HepG2 (cell line): ENCODE measurements around the gene MAGI1. TPM values are rescaled to one million over a fixed set of nuclear protein-coding genes. Genes with fewer than 3 reads are reported as not detected.

Experiments
- ARID5B ChIP-seq: IDR thresholded peaks from 2 replicates; pipeline ENCODE4 v1.4.0; 2020; ENCODE audit warnings: mild to moderate bottlenecking, missing genetic modification reagents
- ATRX ChIP-seq: sonication (generic); formaldehyde crosslinking; IDR thresholded peaks from 2 replicates; pipeline ENCODE4 v1.4.0; 2020; ENCODE audit warnings: missing genetic modification reagents, borderline replicate concordance
- FOXA1 ChIP-seq, 2 experiments: fragments of 450-650 bp in 1 of 2; sonication (generic) in 1 of 2; formaldehyde crosslinking in 1 of 2; IDR thresholded peaks; 2 replicates each; pipeline versions ENCODE4 v1.4.0 to v1.6.1; 2016 to 2020; ENCODE audit warnings: missing genetic modification reagents in 1 of 2
- FOXP1 ChIP-seq, 2 experiments: fragments of 450-650 bp in 1 of 2; IDR thresholded peaks; 2 replicates each; pipeline ENCODE4 v1.6.1; 2017 to 2018; ENCODE audit warnings: antibody characterized with exemption in 1 of 2
- HNRNPLL ChIP-seq: fragments of 200-400 bp; formaldehyde crosslinking; IDR thresholded peaks from 2 replicates; pipeline ENCODE4 v1.6.1; 2017; ENCODE audit warnings: mild to moderate bottlenecking, low read depth, low read length; ENCODE audit not compliant: poor library complexity, severe bottlenecking
- MAFK ChIP-seq, 2 experiments: IDR thresholded peaks in 1 of 2; conservative IDR thresholded peaks in 1 of 2; 2 replicates each; pipeline ENCODE4 v1.6.1; 2011; ENCODE audit warnings: improper control_type of control experiment in 2 of 2, low read length in 2 of 2
- MIXL1 ChIP-seq: IDR thresholded peaks from 2 replicates; pipeline ENCODE4 v1.6.1; 2016
- NR1H2 ChIP-seq: sonication (generic); formaldehyde crosslinking; IDR thresholded peaks from 2 replicates; pipeline ENCODE4 v1.8.1; 2022; ENCODE audit warnings: low read depth, missing genetic modification reagents, borderline replicate concordance
- RXRA ChIP-seq: sonication (generic); formaldehyde crosslinking; IDR thresholded peaks from 2 replicates; pipeline ENCODE4 v1.5.1; 2020; ENCODE audit warnings: missing genetic modification reagents
- SOX13 ChIP-seq, 3 experiments: fragments of 450-650 bp in 1 of 3; sonication (generic) in 1 of 3; formaldehyde crosslinking in 1 of 3; IDR thresholded peaks in 2 of 3; conservative IDR thresholded peaks in 1 of 3; 2 replicates each; pipeline versions ENCODE4 v1.5.0 to v1.6.1; 2016 to 2020; ENCODE audit warnings: antibody characterized with exemption in 1 of 3, mild to moderate bottlenecking in 1 of 3, missing compliant biosample characterization in 1 of 3, missing genetic modification reagents in 1 of 3, moderate library complexity in 1 of 3
- SOX6 ChIP-seq, 2 experiments: fragments of 450-650 bp in 1 of 2; sonication (generic) in 1 of 2; formaldehyde crosslinking in 1 of 2; IDR thresholded peaks; 2 replicates each; pipeline versions ENCODE4 v1.4.0 to v1.6.1; 2017 to 2020; ENCODE audit warnings: antibody characterized with exemption in 1 of 2, mild to moderate bottlenecking in 1 of 2, missing genetic modification reagents in 1 of 2
- TCF7 ChIP-seq: sonication (generic); IDR thresholded peaks from 2 replicates; pipeline ENCODE4 v1.6.1; 2016; ENCODE audit warnings: antibody characterized with exemption, low read depth
- ZNF235 ChIP-seq: sonication (generic); formaldehyde crosslinking; IDR thresholded peaks from 2 replicates; pipeline ENCODE4 v1.8.1; 2023; ENCODE audit warnings: mild to moderate bottlenecking, missing genetic modification reagents, borderline replicate concordance
- ZNF768 ChIP-seq: sonication (generic); formaldehyde crosslinking; IDR thresholded peaks from 2 replicates; pipeline ENCODE4 v1.4.0; 2020; ENCODE audit warnings: missing genetic modification reagents
- ZSCAN12 ChIP-seq: sonication (generic); formaldehyde crosslinking; IDR thresholded peaks from 2 replicates; pipeline ENCODE4 v1.9.0; 2021; ENCODE audit warnings: mild to moderate bottlenecking, missing genetic modification reagents
- polyA plus RNA-seq, 8 experiments: library from polyadenylated mRNA; depleted of rRNA in 3 of 8; stranded (reverse) in 7 of 8; unstranded in 1 of 8; fragments of >200 nt; fragmentation: Illumina TruSeq in 4 of 8; extraction: Trizol in 4 of 8; gene quantifications; 2 replicates each; pipeline versions ENCODE4 v1.2.1 to v1.2.3, GENCODE V29; 2011 to 2016; ENCODE audit warnings: low read depth in 4 of 8, missing spikeins in 1 of 8, mixed read lengths in 1 of 8; ENCODE audit not compliant: insufficient read depth in 1 of 8
- total RNA-seq, 5 experiments: library from RNA; depleted of rRNA; stranded (reverse); fragments of >200 nt; fragmentation: Illumina TruSeq; extraction: Trizol; gene quantifications; 2 replicates each; pipeline ENCODE4 v1.2.3, GENCODE V29; 2016; ENCODE audit warnings: low read depth in 1 of 5

The MAGI1 gene
- total and polyA plus RNA-seq, 2 of the 13 experiments (the other 11 are each of a cell fraction or from before 2014, with no cell fraction given): 22.2 to 26.0 TPM

GRCh38 chr3:65676580-65676979 is 362.1 kb downstream of the MAGI1 start (continued):
- TF ChIP-seq ARID5B (CRISPR knock-in tag): peak; percentile 64; the same call in 1 of the 2 replicates
- TF ChIP-seq ATRX: no peak
- TF ChIP-seq FOXP1 (IDR thresholded peaks at IDR 0.05): no peak
- peak; percentile 42; the same call in 1 of the 2 replicates for TF ChIP-seq FOXP1 (CRISPR knock-in tag; IDR thresholded peaks at IDR 0.05)
- TF ChIP-seq SOX6 (IDR thresholded peaks at IDR 0.05): no peak
- TF ChIP-seq SOX6 (CRISPR knock-in tag; IDR thresholded peaks at IDR 0.05): peak; percentile 64; the same call in 1 of the 2 replicates
- peak; percentile 29; the same call in 1 of the 2 replicates for TF ChIP-seq TCF7
- no peak for TF ChIP-seq ZSCAN12 (CRISPR knock-in tag)
- no peak for TF ChIP-seq HNRNPLL
- no peak for TF ChIP-seq RXRA (CRISPR knock-in tag)
- no peak for TF ChIP-seq MIXL1 (CRISPR knock-in tag)
- peak; percentile 83 for TF ChIP-seq SOX13 (IDR thresholded peaks at IDR 0.05)
- TF ChIP-seq SOX13 (CRISPR knock-in tag; conservative IDR thresholded peaks at IDR 0.05 in 1 of 2, IDR thresholded peaks at IDR 0.05 in 1 of 2): peak in 1 of 2 experiments; percentile 93; a peak in 2 of 4 replicates
- no peak for TF ChIP-seq ZNF768 (CRISPR knock-in tag)
- no peak for TF ChIP-seq FOXA1 (IDR thresholded peaks at IDR 0.05)
- TF ChIP-seq FOXA1 (CRISPR knock-in tag; IDR thresholded peaks at IDR 0.05): peak; percentile 22; the same call in 1 of the 2 replicates
- no peak for TF ChIP-seq MAFK (conservative IDR thresholded peaks at IDR 0.05 in 1 of 2, IDR thresholded peaks at IDR 0.05 in 1 of 2; ENCODE audit: low read length in 2 of 2)
- no peak for TF ChIP-seq NR1H2 (CRISPR knock-in tag)
- no peak for TF ChIP-seq ZNF235 (CRISPR knock-in tag)
